Putamen (tissue), 1 donor: ENCODE measurements around the gene GPR21.

Experiments
- DNase-seq: peaks from one replicate; pipeline ENCODE4 v3.0.0-alpha.2; 2016; ENCODE audit warnings: low spot score

GPR21 gene

GRCh38 chr9:123033864-123034601 lies 566 bp downstream of the GPR21 start:
- DNase-seq: no peak

GRCh38 chr9:123034881-123035510 lies 1.5 kb downstream of the GPR21 start:
- DNase-seq: no peak

DNA sequence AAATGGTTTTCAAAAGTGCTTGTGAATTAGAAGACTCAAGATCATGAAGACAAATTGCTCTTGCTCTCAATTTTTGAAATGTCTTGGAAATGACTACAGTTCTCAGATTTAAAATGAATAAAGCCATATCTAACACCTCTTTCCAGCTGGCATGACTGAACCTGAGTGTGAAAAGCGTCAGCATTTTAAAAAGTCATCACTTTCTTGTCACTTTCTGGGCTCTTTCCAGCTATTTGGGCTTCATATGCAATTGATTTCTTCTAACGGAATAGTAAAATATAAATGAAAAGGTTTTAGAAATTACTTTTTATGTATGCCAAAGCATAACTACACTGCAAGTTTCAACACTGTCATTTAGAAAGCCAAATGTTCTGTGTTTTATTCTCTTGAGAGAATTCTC lies 2.3 kb downstream of the GPR21 start:
- no peak for DNase-seq

DNA sequence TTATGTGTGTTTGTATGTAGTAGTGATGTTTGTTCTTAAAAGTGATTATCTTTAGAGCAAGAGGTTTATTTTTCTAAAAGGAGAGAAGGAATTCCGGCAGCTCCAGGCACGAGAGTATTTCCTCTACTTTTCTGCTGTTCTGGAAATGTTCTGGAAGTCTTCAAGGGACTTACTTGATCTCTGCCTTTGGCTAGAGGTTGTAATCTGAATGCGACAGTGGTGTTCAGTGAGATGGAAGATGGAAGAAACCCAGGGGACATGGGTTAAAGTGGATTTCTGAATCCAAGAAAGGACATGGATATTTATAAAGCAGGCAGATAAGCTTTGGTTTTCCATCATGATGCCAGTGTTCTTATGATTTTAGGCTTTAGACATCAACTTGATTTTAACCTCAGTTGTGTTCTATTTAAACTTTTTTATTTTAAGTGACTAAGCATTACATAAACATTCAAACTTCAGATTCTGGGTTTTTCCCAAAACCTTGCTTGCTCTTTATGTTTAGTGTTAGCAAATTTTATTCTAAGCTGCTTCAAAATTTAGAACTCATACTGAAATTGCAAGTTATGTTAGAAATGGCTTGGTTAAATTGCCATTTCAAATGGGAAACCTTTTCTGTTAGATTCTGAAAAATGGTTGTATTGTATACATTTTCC lies 3.6 kb downstream of the GPR21 start:
- DNase-seq: no peak

DNA sequence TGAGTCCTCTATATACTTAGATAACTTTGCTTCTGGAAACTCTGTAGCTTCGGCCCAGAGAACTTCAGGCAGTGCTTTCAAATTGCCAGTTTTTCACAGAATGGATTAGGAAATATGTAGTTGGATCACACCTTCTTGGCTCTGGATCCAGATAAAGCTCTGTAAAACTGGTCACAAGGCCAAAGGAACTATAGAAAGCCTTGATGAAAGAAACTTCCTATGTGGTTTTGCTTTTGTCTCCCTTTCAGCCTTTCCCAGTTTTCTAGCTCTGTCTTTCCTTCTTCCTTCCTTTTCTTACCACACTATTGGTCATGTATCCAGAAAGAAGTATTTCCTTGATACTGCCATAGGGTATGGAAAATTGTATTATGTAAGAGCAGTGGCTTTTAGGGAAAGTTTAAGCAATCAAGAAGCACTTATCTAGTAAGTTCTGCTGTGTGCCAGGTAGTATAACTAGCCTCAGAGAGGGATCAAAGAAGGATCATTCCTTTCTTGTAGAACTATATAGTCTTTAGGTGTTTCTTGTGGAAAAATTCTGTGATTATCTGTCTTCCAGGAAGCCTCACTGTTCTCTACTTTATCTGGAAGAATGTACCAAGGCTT lies 6.3 kb downstream of the GPR21 start:
- no peak for DNase-seq

- no peak for DNase-seq
Observed at GRCh38 chr9:123040801-123041200, 7.3 kb downstream of the GPR21 start.

DNA sequence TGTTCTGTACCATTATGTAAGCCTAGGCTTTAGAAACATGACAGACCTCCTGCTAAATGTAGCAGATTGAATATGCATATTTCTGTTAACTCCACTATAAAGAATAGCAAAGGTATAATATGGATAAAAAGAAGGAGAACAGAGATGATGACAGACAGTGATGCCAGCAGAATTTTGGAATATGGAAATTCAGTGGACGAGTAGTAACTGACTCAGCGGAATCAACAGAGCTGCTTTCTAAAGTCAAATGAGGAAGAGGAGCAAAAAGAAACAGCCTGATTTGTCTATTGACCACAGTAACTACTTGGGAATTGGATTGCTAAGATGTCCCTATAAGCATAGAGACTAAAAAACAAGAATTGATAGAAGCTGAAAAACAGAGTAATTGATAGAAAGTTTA lies 8.0 kb downstream of the GPR21 start:
- DNase-seq: no peak

GRCh38 chr9:123043081-123043939 lies 9.8 kb downstream of the GPR21 start:
- DNase-seq: no peak

DNA sequence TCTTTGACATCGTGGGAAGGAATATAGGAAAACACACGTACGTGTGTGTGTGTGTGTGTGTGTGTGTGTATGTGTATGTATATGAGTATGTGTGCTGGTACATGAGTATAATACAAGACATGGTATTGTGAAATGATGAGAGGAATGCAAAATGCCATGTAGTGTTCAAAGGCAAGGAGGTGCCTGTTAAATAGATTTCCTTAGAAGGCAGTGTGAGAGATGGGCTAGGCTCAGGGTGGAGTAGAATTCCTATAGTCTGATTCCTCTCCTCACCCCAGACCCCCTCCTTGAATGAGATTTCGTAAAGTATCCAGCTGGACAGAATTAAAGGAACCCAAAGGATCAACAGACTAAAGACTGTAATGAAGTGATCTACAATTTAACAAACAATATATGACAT lies 11.1 kb downstream of the GPR21 start:
- DNase-seq: no peak

DNA sequence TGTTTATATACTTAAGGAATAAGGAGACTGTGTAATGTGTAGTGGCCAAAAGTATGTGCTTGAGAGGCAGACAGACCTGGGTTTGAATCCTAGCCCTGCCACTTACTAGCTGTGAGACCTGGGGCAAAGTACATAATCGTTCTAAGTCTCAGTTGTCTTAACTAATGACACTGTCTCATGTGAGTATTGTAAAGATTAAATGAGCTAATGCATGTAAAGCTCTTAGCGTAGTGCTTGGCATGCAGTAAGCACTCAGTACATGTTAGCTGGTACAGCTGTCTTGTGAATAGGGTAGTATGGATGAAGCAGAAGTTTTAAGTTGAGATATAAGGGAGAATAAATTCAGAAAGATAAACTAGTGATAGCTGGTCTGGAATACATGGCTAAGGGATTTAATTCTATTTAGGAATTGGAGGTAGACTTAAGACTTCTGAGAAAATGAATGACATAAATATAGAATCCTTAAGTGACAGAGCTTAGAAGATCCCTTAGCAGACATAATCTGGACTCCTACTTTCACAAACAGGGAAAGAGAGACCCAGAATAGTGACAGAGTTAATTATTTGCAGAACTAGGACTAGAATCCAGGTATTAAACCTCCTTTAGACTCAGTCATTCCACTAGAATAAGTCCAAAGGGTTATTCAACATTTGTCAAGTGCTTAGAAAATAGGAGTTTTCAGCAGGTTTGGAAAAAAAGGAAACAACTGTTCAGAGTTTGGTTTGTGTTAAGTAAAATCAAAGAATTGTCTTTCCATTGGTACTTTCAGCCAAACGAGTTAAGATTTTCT lies 13.1 kb downstream of the GPR21 start:
- no peak for DNase-seq

GRCh38 chr9:123048748-123049147 lies 15.3 kb downstream of the GPR21 start:
- DNase-seq: no peak

DNA sequence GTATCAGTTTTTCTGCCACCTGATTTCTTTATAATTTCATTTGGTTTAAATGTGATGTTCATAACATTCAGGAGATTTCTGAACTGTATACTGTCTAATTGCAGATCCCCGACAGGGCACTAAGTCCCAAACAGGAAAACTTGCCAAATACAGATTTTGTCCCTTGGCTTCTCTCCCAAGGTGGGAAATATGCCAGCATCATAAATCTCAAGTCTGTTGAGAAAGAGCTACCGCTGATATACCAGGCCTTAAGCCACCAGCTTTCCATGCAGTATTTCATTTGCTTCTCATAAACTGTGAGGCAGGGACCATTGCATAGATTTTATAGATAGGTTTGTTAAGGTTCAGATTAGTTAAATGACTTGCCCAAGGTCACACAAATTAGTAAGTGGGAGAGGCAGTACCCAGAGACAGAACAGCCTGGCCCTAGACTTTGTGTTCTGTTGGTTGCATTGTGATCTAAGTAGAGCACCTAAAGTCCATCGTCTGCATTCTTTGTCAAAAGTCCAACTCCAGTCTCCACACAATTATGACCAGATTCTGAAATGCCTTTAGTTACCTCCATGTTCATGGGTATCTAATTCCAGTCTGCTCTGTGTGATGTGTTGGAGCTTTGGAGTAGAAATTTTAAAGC lies 16.2 kb downstream of the GPR21 start:
- DNase-seq: no peak

- no peak for DNase-seq
Observed at GRCh38 chr9:123053046-123053445, 19.6 kb downstream of the GPR21 start.

GRCh38 chr9:123053711-123054110 lies 20.2 kb downstream of the GPR21 start:
- DNase-seq: no peak

GRCh38 chr9:123058834-123059233 lies 25.4 kb downstream of the GPR21 start:
- DNase-seq: no peak

- no peak for DNase-seq
Observed at GRCh38 chr9:123059472-123060220, 26.2 kb downstream of the GPR21 start.

GRCh38 chr9:123061216-123061615 lies 27.7 kb downstream of the GPR21 start:
- DNase-seq: no peak

- no peak for DNase-seq
Observed at GRCh38 chr9:123062351-123063176, 29.1 kb downstream of the GPR21 start.

GRCh38 chr9:123063177-123063598 lies 29.7 kb downstream of the GPR21 start:
- DNase-seq: no peak
